Neutrophil (primary cell): Measurements from ENCODE around the gene KANK2.
A peak's percentile ranks its signal among the peaks of the same experiment; 100 is the strongest.
"Not testable (repeated sequence)": the region's sequence is repeated elsewhere in the genome, so short reads cannot be mapped to it uniquely, and the experiment has no call there.

Experiments used
- H3K27ac ChIP-seq: fragments of 200-600 bp; sonication (generic); 2 replicates; pipeline ENCODE4 v1.5.1; 2016; ENCODE audit warnings: mild to moderate bottlenecking, moderate library complexity
- H3K27me3 ChIP-seq: fragments of 200-600 bp; sonication (generic); 2 replicates; pipeline ENCODE4 v1.6.0; 2016; ENCODE audit warnings: mild to moderate bottlenecking
- H3K36me3 ChIP-seq: fragments of 200-600 bp; sonication (generic); 2 replicates; pipeline ENCODE4 v1.5.1; 2017
- H3K4me1 ChIP-seq, 2 experiments: fragments of 200-600 bp in 1 of 2; sonication (generic) in 1 of 2; 1 replicate in 1 of 2; 2 replicates in 1 of 2; pipeline versions ENCODE4 v1.5.1 to v1.6.1; 2013 to 2016; ENCODE audit warnings: low read depth in 1 of 2, low read length in 1 of 2, mild to moderate bottlenecking in 1 of 2, moderate library complexity in 1 of 2; ENCODE audit not compliant: control insufficient read depth in 1 of 2, insufficient read depth in 1 of 2
- H3K4me3 ChIP-seq, 2 experiments: fragments of 200-600 bp in 1 of 2; sonication (generic) in 1 of 2; 1 replicate in 1 of 2; 2 replicates in 1 of 2; pipeline ENCODE4 v1.5.1; 2013 to 2016; ENCODE audit warnings: low read depth in 1 of 2, low read length in 1 of 2, mild to moderate bottlenecking in 1 of 2, moderate library complexity in 1 of 2
- H3K9me3 ChIP-seq: fragments of 200-600 bp; sonication (generic); 2 replicates; pipeline ENCODE4 v1.5.1; 2016
- CTCF ChIP-seq: fragments of 200-600 bp; sonication (generic); IDR thresholded peaks from 2 replicates; pipeline ENCODE4 v1.5.1; 2016; ENCODE audit warnings: antibody characterized with exemption

Gene KANK2

GRCh38 chr19:11127905-11128304, 69.4 kb downstream of the KANK2 start:
- H3K4me1 ChIP-seq: peaks cover 0 to 5% of the 10 kb centered on the region in 2 experiments
- no peaks in the 10 kb centered on the region for H3K27me3 ChIP-seq
- no peak overlapping the region for H3K4me3 ChIP-seq
- no peak overlapping the region for H3K27ac ChIP-seq
- no peaks in the 10 kb centered on the region for H3K36me3 ChIP-seq
- no peak for TF ChIP-seq CTCF
- H3K9me3 ChIP-seq: no peaks in the 10 kb centered on the region

GRCh38 chr19:11125994-11126685, 71.2 kb downstream of the KANK2 start:
- Histone ChIP-seq H3K9me3 (no peaks in the 10 kb centered on the region), H3K4me3 (no peak overlapping the region), H3K36me3 (no peaks in the 10 kb centered on the region), H3K27ac (no peak overlapping the region), H3K4me1 (peaks cover 0 to 5% of the 10 kb centered on the region in 2 experiments), H3K27me3 (no peaks in the 10 kb centered on the region)
- peak; percentile 72 for TF ChIP-seq CTCF

- not testable (repeated sequence) for H3K27ac ChIP-seq, H3K4me3 ChIP-seq, H3K27me3 ChIP-seq, H3K9me3 ChIP-seq, H3K4me1 ChIP-seq, H3K36me3 ChIP-seq
Observed at GRCh38 chr19:11124157-11124556, 73.2 kb downstream of the KANK2 start.

GRCh38 chr19:11123114-11123513, 74.2 kb downstream of the KANK2 start:
- no peaks in the 10 kb centered on the region for H3K4me1 ChIP-seq
- H3K36me3 ChIP-seq: no peaks in the 10 kb centered on the region
- no peak overlapping the region for H3K27ac ChIP-seq
- H3K9me3 ChIP-seq: no peaks in the 10 kb centered on the region
- TF ChIP-seq CTCF: no peak
- H3K4me3 ChIP-seq: no peak overlapping the region
- no peaks in the 10 kb centered on the region for H3K27me3 ChIP-seq

GRCh38 chr19:11121963-11122362, 75.4 kb downstream of the KANK2 start:
- H3K4me3 ChIP-seq, H3K4me1 ChIP-seq, H3K36me3 ChIP-seq, H3K27ac ChIP-seq, H3K9me3 ChIP-seq, H3K27me3 ChIP-seq: not testable (repeated sequence)

- Histone ChIP-seq H3K36me3 (no peaks in the 10 kb centered on the region), H3K4me1 (no peaks in the 10 kb centered on the region), H3K27me3 (no peaks in the 10 kb centered on the region), H3K9me3 (no peaks in the 10 kb centered on the region), H3K4me3 (no peak overlapping the region), H3K27ac (no peak overlapping the region)
- TF ChIP-seq CTCF: no peak
Observed at GRCh38 chr19:11116507-11116906, 80.8 kb downstream of the KANK2 start.
